CD14-positive monocyte (primary cell): ENCODE data around the gene CDH23. TPM values are rescaled to one million over a fixed set of nuclear protein-coding genes. Genes with fewer than 3 reads are reported as not detected.

Source experiments
- DNase-seq, 3 donors: peaks; one replicate each; pipeline ENCODE4 v3.0.0-alpha.2; 2011 to 2022
- H2AFZ ChIP-seq: 2 replicates; pipeline ENCODE4 v1.6.0; 2012; ENCODE audit warnings: mild to moderate bottlenecking, low read depth, low read length, inconsistent platforms; ENCODE audit not compliant: insufficient read depth, poor library complexity, severe bottlenecking
- H3K27ac ChIP-seq, 2 donors: 1 replicate in 1 of 2; 2 replicates in 1 of 2; pipeline ENCODE4 v1.5.1; 2012 to 2013; ENCODE audit warnings: low read length in 2 of 2, control low read depth in 1 of 2, inconsistent platforms in 1 of 2, low read depth in 1 of 2, mild to moderate bottlenecking in 1 of 2
- H3K27me3 ChIP-seq, 2 donors: one replicate each; pipeline versions ENCODE4 v1.6.0 to v1.6.1; 2011 to 2013; ENCODE audit warnings: low read length in 2 of 2; ENCODE audit not compliant: control insufficient read depth in 2 of 2, insufficient read depth in 2 of 2
- H3K36me3 ChIP-seq, 2 donors: replicated peaks in 1 of 2; 1 replicate in 1 of 2; 2 replicates in 1 of 2; pipeline versions ENCODE4 v1.5.1 to v1.6.1; 2012 to 2013; ENCODE audit warnings: low read length in 2 of 2, control low read depth in 1 of 2, inconsistent platforms in 1 of 2, mild to moderate bottlenecking in 1 of 2; ENCODE audit not compliant: insufficient read depth in 2 of 2, control insufficient read depth in 1 of 2
- H3K4me1 ChIP-seq, 2 donors: 1 replicate in 1 of 2; 2 replicates in 1 of 2; pipeline versions ENCODE4 v1.5.1 to v1.6.1; 2012 to 2013; ENCODE audit warnings: low read length in 2 of 2, control low read depth in 1 of 2, inconsistent platforms in 1 of 2, mild to moderate bottlenecking in 1 of 2, moderate library complexity in 1 of 2; ENCODE audit not compliant: insufficient read depth in 2 of 2, control insufficient read depth in 1 of 2
- H3K4me2 ChIP-seq: replicated peaks from 2 replicates; pipeline ENCODE3; 2012; ENCODE audit warnings: low read length, moderate library complexity, mild to moderate bottlenecking; ENCODE audit not compliant: poor library complexity, severe bottlenecking; ENCODE audit errors: extremely low read depth
- H3K4me3 ChIP-seq, 3 experiments: fragments of 200-600 bp in 1 of 3; sonication (generic) in 1 of 3; replicated peaks in 1 of 3; 1 replicate in 2 of 3; 2 replicates in 1 of 3; pipeline ENCODE4 v1.5.1; 2011 to 2013; ENCODE audit warnings: low read length in 3 of 3, mild to moderate bottlenecking in 3 of 3, control low read depth in 2 of 3, low read depth in 2 of 3, inconsistent platforms in 1 of 3, moderate library complexity in 1 of 3
- H3K79me2 ChIP-seq: 2 replicates; pipeline ENCODE4 v1.6.0; 2012; ENCODE audit warnings: mild to moderate bottlenecking, control low read depth, inconsistent platforms, low read length, moderate library complexity; ENCODE audit not compliant: insufficient read depth
- H3K9ac ChIP-seq: 2 replicates; pipeline ENCODE4 v1.6.0; 2017; ENCODE audit warnings: low read length, mild to moderate bottlenecking; ENCODE audit not compliant: insufficient read depth, poor library complexity, severe bottlenecking
- H3K9me3 ChIP-seq, 2 donors: replicated peaks in 1 of 2; 1 replicate in 1 of 2; 2 replicates in 1 of 2; pipeline versions ENCODE4 v1.5.1 to v1.6.1; 2012 to 2013; ENCODE audit warnings: low read length in 2 of 2, control low read depth in 1 of 2; ENCODE audit not compliant: control insufficient read depth in 1 of 2, insufficient read depth in 1 of 2
- H4K20me1 ChIP-seq: 2 replicates; pipeline ENCODE4 v1.6.0; 2012; ENCODE audit warnings: mild to moderate bottlenecking, low read length, control low read depth, moderate library complexity; ENCODE audit not compliant: insufficient read depth
- H3K27ac Mint-ChIP-seq, 7 donors: one replicate each; pipeline ENCODE4 v1.8.0; 2020; ENCODE audit warnings: mild to moderate bottlenecking in 7 of 7, mixed read lengths in 7 of 7, moderate library complexity in 6 of 7, inconsistent platforms in 2 of 7
- H3K27me3 Mint-ChIP-seq, 3 donors: one replicate each; pipeline ENCODE4 v1.8.0; 2021 to 2022; ENCODE audit warnings: low read depth in 3 of 3, mild to moderate bottlenecking in 3 of 3, mixed read lengths in 3 of 3, moderate library complexity in 3 of 3, inconsistent platforms in 1 of 3
- H3K36me3 Mint-ChIP-seq, 2 donors: one replicate each; pipeline ENCODE4 v1.8.0; 2020; ENCODE audit warnings: mixed read lengths in 2 of 2, inconsistent platforms in 1 of 2, mild to moderate bottlenecking in 1 of 2
- H3K4me1 Mint-ChIP-seq: one replicate; pipeline ENCODE4 v1.8.0; 2020; ENCODE audit warnings: mild to moderate bottlenecking, mixed read lengths
- H3K4me3 Mint-ChIP-seq, 2 donors: one replicate each; pipeline ENCODE4 v1.8.0; 2020; ENCODE audit warnings: mild to moderate bottlenecking in 2 of 2, mixed read lengths in 2 of 2, moderate library complexity in 1 of 2
- H3K9me3 Mint-ChIP-seq, 7 donors: one replicate each; pipeline ENCODE4 v1.8.0; 2020 to 2022; ENCODE audit warnings: mixed read lengths in 7 of 7, mild to moderate bottlenecking in 6 of 7, moderate library complexity in 6 of 7, inconsistent platforms in 2 of 7
- CTCF ChIP-seq: fragments of 200-600 bp; IDR thresholded peaks from one replicate; pipeline ENCODE4 v1.8.0; 2022; ENCODE audit warnings: antibody characterized with exemption, mild to moderate bottlenecking
- WGBS: methylation state at CpG from one replicate; pipeline ENCODE4 v1.1.5; 2013; ENCODE audit warnings: missing lambda C conversion rate; ENCODE audit not compliant: insufficient coverage; 5-methylcytosine and 5-hydroxymethylcytosine counted together
- intact Hi-C, 2 donors: fragments of 100-400 bp; cut with micrococcal nuclease; formaldehyde crosslinking; loops; one replicate each; pipeline versions ENCODE4 v1.15.0 to v1.15.1; 2023
- polyA plus RNA-seq, 3 donors: library from polyadenylated mRNA; depleted of rRNA in 1 of 3; unstranded in 2 of 3; stranded (reverse) in 1 of 3; fragments of 300-500 nt in 2 of 3; fragments of >200 nt in 1 of 3; fragmentation: Illumina TruSeq in 2 of 3; gene quantifications; 1 replicate in 2 of 3; 2 replicates in 1 of 3; pipeline ENCODE4 v1.2.3, GENCODE V29; 2012 to 2021

Gene CDH23
- polyA plus RNA-seq, 3 donors: 8.2 to 36.2 (median 10.5) TPM

GRCh38 chr10:71717551-71717951 is 320.8 kb downstream of the CDH23 start:
- H3K27me3 Mint-ChIP-seq: peaks cover 0 to 2% (median 1%) of the 10 kb centered on the region in 3 donors
- Histone ChIP-seq H3K36me3 (peaks cover 7 to 28% of the 10 kb centered on the region in 2 donors), H4K20me1 (peaks cover 55% of the 10 kb centered on the region), H3K9ac (peak overlapping the region; percentile 76), H3K4me3 (peak overlapping the region; percentile 64 to 89 (median 75)), H3K9me3 (no peaks in the 10 kb centered on the region), H3K27me3 (no peaks in the 10 kb centered on the region), H3K4me1 (peaks cover 74 to 82% of the 10 kb centered on the region in 2 donors), H2AFZ (no peak overlapping the region), H3K79me2 (peaks cover 62% of the 10 kb centered on the region), H3K4me2 (peak overlapping the region; percentile 96), H3K27ac (peak overlapping the region; percentile 49 to 84)
- 100% methylated on average over 1 of the region's 2 CpGs for WGBS
- H3K9me3 Mint-ChIP-seq: peaks cover 0 to under 1% (median 0%) of the 10 kb centered on the region in 7 donors
- H3K36me3 Mint-ChIP-seq: peaks cover 36 to 56% of the 10 kb centered on the region in 2 donors
- H3K4me3 Mint-ChIP-seq: peak overlapping the region; percentile 95 to 98
- no peak for DNase-seq
- intact Hi-C loops: no loop called here
- TF ChIP-seq CTCF: no peak
- H3K4me1 Mint-ChIP-seq: peaks cover 96% of the 10 kb centered on the region
- peak overlapping the region; percentile 2 to 72 (median 60) for H3K27ac Mint-ChIP-seq

- DNase-seq: no peak
- intact Hi-C loops: no loop called here
- no peaks in the 10 kb centered on the region for H3K27me3 ChIP-seq
- no peaks in the 10 kb centered on the region for H3K9me3 ChIP-seq
- peak overlapping the region in 1 of 2 donors; percentile 16 for H3K4me3 Mint-ChIP-seq
- peak overlapping the region in 1 of 3 experiments; percentile 89 for H3K4me3 ChIP-seq
- peak overlapping the region; percentile 21 to 84 for H3K27ac ChIP-seq
- WGBS: 100% methylated on average over 1 of the region's 10 CpGs
- peak overlapping the region in 2 of 7 donors; percentile 50 to 63 for H3K27ac Mint-ChIP-seq
- TF ChIP-seq CTCF: no peak
- peaks cover 57% of the 10 kb centered on the region for H3K79me2 ChIP-seq
- H3K36me3 ChIP-seq: peaks cover 7 to 28% of the 10 kb centered on the region in 2 donors
- peaks cover 96% of the 10 kb centered on the region for H3K4me1 Mint-ChIP-seq
- H3K27me3 Mint-ChIP-seq: peaks cover 0 to 2% (median 1%) of the 10 kb centered on the region in 3 donors
- peaks cover 55% of the 10 kb centered on the region for H4K20me1 ChIP-seq
- peaks cover 67 to 80% of the 10 kb centered on the region in 2 donors for H3K4me1 ChIP-seq
- H3K9me3 Mint-ChIP-seq: peaks cover 0 to 3% (median 0%) of the 10 kb centered on the region in 7 donors
- peak overlapping the region; percentile 96 for H3K4me2 ChIP-seq
- peak overlapping the region; percentile 76 for H3K9ac ChIP-seq
- peaks cover 36 to 56% of the 10 kb centered on the region in 2 donors for H3K36me3 Mint-ChIP-seq
- H2AFZ ChIP-seq: no peak overlapping the region
Measured at GRCh38 chr10:71718165-71718698, 321.5 kb downstream of the CDH23 start.
